ENCODE measurements around the gene COL24A1. TPM values are rescaled to one million over a fixed set of nuclear protein-coding genes. Genes with fewer than 3 reads are reported as not detected.

COL24A1 gene
- 0.28 TPM for polyA plus RNA-seq (2013, experiment 1 of 2; ENCODE audit: insufficient read length)
- 0.25 TPM for polyA plus RNA-seq (2013, experiment 2 of 2; ENCODE audit: insufficient read length)

DNA sequence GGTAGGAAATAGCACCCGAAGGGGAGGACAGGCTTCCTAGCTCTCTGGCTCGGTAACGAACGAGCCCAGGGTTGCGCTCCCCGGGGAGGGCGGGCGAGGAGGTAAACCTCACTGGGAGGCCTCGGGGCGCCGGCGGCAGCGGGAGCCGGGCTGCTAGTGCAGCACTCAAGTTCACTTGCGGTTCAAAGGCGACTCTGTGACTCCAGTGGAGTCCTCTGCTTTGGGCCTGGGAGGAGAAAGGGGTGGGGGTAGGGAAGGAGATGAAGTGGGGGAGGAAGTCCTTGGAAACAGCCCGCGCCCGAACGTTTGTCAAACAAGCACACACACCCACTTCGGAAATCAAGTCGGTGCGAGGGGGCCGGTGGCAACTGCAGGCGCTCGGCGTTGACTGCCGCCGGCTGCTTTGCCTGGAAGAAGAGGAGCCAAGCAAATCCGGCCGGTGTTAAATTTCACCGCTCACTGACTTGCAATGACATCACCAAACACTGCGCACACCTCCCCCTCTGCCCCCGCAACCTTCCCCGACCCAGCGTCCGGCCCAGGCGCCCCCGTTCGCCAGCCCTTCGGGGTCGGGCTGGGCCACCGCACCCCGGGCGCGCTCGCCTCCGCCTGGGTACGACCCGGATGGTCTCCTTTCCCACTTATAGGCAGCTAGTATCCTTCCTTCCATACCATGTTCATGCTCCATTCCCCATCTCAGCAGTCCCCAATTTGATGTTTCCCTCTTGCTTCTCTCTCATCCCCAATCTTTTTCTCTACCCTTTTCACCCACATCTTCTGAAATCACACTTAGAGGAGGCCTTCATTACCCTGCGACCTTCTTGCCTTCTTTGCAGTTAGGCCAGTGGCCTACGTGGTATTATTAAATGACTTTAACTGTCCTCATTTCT lies at the start of gene COL24A1:
COL24A1 (minus strand) TSS at position 207 of the 890 bp plus-strand sequence. CDS start 376 bp downstream, outside the sequence.
- peak; percentile 61 for DNase-seq

DNA sequence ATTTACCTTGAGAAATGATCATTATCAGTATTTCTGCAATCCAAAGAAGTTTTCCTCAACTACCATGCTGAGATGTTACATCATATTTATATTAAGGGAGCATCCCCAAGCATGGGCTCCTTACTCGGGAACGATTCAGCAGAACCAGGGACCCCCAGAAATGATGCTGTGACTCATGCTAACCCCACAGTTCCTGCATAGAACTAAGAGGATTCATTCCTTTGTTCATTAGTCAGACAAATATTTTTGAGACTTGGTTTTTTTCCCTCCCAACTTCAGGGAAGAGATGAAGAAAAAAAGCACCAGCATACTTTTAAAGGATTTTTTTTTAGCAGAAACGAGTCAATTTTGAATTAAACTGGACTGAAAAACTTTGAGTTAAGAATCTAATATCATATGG lies 49.2 kb upstream of the COL24A1 start:
- DNase-seq, result peak; percentile 70

DNA sequence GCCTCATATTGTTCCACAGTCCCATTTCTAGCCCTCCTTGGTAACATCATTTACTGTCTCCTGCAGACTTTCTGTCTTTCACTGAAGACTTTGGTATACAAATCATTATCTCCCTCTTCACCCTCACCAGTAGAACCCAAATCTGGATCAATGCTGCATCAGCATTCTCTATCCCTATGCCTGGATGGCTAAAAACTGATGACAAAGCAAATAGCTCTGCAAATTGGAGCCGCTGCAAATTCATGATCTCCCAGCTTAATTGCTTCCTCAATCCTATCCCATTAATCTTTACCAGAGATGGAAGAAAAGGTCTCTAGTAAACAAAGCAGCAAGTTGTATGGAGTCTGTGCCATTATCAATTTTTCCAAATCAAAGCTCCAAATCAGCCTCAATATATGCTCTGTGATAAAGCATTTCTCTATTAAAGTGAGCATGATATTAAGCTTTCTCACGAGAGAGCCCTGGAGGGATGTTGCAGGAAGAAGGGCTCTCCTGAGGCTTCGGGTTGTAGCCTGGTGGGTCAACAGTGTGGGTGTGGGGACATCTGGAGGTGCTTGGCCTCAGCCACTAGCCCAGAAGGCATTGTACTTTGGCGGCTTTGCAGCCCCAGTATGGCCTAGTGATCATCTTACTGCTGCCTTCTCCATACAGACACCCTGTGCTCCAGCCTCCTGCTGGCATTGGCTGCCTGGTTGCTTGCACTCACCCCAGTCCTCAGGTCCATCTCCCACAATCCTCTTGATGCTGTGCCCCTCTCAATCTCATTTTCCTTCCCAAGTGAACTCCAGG lies 46.2 kb upstream of the COL24A1 start:
- DNase-seq, result no peak

DNA sequence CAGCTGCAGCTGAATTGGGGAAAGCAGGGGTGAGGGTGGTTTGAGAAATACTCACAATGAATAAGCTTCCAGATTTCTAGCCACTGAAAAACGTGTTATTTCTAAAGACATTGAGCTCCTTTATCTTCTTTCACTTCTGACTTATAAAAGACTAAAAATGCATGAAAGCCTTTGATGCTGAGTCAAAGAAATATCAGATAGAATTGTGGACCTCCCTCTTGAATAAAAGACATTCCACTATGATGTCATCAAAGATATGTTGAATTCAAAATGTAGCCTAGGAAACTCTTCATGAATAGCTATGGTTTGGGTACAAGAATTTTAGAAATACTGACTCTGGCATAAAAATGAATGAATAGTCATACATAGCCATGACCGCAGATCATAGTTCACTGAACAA lies 44.7 kb upstream of the COL24A1 start:
- DNase-seq, result peak; percentile 62

DNA sequence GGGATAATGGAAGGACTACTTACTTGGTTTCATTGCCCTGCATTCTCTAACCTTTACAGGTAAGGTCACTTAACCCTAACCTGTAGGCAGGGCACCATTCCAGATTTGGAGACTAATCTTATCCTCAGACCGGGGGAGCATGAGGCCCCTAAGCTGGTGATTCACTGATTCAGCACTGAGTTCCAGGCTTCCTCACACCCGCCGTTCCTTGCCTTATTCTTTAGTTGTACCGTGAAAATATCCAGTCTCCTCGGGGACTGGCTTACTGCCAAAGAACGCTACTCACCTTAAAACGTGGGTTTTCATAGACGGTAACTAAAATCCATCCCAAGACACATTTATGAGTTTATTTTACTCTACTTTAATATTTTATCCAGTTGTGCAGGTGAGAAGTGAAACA lies 44.3 kb upstream of the COL24A1 start:
- DNase-seq, result no peak

DNA sequence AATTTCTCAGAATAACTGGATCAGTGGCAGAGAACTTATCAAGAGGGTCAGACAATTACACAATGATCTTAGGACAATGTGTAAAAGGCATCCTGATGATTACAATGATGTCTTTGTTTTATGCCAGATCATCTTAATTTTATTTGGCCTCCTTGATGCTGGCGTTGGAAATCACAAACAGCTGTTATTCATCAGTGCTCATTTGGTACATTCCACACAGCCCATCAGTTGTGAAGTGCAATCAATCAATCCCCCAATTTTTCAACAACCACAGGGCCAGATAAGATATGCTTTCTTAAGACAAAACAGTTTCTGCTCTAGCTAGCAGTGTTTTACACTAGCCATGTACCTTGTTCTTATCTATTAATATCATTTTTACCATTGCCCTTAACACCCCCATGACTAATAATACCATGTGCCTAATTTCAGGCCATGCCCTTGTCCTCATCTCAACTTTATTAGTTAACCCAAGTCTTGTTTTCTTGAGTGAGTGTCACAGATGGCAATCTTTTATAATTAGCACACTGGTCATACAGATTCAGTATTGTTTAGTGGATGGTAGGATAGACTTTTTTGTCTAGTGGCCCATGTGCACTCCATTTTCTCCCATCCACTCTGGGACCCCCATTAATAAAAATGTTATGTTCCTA lies 40.8 kb upstream of the COL24A1 start:
- no peak for DNase-seq

DNA sequence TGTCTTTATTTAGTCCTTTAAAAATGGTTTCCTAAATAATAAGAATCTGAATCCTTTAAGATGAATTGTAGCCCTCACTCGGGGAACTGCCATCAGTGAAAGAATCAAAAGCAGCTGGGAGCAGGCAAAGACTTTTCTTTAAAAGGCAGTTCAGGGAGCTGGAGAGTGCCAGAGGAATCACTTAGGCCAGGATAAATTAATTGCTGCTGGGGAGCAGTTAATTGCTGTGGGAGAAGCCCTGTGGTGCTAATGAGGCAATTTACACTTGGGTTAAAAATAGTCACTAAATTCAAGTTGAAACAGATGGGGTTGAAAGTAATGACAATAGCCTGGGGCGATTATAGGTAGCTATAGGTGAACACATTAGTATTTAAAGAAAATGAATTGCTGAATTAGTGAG lies 38.7 kb upstream of the COL24A1 start:
- DNase-seq, result no peak

DNA sequence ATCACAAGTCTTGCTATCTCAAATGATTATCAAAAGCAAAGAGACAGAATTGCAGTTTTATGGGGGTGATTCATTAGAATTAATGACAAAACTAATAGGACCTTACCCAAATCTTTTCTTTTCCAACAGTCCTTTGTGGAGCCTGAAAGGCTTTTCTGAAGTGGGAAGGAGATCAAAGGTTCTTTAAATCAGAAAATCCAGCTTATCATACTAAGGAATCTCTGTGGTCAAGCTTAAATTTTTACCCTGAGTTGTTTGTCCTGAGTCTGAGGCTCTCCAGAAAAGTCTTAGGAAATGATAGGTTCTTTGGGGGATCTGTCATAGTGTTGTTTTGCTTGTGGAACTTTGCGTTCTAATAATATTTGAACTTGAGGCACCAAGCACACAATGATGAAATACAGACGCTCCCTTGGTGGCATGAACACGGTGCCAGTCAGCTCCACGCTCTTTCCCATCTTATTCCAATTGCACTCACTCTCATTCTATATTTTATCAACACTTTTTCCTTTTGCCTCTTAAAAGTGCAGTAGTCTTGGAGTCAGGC lies 38.0 kb upstream of the COL24A1 start:
- DNase-seq, result no peak

DNA sequence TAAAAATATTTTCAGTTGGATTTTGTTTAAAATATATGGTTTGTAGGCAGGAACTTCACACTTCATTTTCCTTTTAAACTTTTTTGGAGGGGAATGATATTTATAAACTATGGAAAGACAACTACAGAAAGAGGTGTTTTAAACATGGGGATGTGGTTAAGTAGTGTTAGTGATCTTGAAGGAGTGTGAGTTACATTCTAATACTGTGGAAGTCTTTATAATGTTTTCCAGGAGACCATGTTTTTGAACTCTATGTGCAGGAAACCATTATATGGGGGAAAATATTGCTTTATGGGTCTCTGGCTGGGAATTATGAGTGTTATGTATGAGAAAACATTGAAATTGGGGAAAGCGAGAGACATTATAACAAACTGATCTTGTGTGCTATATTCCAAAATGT lies 35.8 kb upstream of the COL24A1 start:
- no peak for DNase-seq

DNA sequence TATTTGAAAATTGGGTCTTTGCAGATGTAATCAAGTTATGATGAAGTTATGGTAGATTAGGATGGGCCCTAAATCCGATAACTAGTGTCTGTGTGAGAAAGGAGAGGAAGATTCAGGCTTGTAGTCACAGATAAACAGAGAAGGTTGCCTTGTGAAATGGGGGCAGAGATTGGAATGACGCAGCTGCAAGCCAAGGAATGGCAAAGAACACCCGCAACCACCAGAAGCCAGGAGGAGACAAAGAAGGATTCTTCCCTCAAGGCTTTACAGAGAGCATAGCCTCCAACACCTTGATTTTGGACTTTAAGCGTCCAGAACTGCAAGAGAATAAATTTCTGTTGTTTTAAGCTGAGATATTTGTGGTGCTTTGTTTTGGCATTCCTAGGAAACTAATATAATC lies 35.4 kb upstream of the COL24A1 start:
- no peak for DNase-seq

DNA sequence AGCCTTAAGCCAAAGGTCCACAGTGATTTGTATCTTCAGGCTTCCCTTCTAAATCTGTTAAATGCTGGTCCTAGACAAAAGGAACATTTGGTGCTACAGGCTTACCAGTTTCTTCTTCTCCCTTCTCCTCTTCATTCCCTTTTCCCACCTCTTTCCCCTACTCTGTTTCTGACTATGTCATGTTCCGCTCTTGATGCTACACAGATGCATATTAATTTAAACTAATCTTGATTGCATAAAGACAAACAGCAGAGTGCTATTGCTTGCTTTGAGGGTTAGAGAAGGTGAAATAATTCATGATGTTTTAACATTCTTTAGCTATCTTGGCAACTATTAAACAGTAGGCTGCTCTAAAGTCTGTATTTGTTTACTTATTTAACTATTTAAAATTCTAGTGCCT lies 34.3 kb upstream of the COL24A1 start:
- no peak for DNase-seq

DNA sequence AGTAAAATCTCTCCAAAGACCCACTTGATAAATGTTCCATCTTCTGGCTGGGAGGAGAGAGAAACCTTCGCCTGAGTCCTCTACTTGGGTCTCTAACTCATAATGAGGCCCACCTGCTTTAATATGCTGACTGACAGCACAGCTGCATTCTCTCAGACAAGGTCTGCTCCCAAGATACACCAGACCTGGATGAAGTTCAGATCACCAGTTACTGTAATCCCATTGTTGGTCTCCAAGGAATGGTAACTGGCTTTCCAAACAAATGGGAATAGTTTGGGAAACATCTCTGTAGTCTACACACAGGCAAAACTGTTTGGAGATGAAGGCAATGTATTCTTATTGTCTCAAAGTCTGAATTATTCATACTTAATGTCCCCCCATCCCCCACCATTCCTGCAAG lies 27.9 kb upstream of the COL24A1 start:
- no peak for DNase-seq

DNA sequence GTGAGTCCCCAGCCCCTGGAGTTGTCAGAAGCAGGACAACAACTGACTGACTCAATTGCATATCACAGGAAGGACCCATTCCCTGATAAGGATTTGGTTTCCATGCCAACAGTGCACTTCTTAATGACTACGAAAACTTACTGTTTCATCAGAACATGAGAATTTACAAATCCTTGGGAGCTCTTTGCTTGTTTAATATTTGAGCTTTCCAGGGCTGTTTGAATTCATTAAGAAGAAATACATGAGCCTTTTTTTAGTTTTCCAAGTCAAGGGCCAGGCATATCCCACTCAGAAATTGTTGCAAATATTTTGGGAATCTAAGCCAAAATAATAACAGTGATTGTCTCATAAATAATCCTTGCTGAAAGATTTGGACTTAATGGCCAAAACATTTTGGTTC lies 27.2 kb upstream of the COL24A1 start:
- DNase-seq, result peak; percentile 23

DNA sequence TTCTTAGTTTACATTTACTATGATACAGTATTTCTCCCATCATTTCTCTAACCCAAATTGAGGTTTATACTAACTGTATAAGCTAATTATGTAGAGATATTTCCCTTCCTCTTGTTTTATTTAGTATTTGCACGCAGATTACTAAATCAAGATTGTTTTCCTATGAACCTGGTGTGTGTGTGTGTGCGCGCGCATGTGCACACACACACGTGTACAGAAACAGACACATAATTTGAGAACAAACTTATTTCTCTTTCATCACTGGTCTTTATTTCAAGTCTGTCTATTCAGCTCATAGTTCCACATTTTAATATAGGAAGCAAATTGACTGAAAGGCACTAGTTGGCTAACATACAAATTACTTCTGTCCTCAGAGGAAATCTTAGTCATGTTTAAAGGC lies 19.7 kb upstream of the COL24A1 start:
- no peak for DNase-seq

DNA sequence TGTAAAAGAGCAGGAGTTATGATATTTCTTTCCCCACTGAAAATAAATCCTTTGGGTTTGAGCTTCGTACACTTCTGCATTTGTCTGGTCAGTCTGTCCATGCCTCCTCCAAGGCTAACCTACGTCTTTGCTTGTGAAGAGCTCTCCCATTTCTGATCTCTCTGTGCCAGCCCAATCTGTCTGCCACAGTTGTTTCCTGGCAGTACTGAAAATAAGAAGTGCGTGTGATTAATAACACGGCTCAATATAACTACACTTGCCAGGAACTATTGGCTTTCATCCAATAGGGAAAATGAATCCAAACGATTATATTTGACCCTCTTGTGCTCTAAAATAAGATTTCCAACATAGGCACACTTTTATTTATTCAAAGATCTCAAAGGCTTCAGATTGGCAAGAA lies 19.2 kb upstream of the COL24A1 start:
- DNase-seq, result no peak

DNA sequence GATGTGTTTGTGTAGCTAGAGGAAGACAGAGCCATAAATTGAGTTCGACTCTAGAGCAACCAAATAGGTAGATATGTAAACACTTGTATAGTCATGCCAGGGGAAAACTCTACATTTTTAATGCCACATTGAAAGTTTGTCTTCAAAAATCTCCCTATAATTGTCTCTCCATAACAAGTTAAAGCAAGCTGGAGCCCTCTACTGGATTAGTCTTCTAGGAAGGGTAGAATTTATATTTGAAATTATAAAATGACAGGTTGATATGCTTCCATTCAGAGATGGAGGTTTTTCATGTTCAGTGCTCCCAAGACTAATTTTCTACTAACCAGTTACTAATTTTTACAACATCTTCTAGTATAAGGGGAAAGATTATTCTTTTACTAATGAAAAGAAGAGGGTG lies 13.1 kb upstream of the COL24A1 start:
- peak; percentile 15 for DNase-seq

DNA sequence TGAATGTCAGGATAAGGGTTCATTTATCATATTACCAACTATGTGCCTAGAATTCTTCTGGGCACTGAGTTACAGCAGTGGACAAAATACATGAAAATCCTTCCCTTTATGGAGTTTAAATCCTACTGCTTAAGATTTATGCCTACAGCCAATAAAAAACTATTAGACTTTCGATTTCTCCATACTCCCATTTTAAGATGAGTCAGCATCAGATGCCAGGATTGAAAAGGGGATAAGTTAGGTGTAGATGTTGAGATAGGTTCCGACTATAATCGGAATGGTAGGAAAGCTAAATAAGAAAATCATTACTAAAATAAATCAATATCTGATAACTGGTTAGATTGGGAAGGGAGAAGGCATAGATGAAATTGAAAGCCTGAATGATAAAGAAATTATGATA lies 3.2 kb upstream of the COL24A1 start:
- DNase-seq, result no peak

DNA sequence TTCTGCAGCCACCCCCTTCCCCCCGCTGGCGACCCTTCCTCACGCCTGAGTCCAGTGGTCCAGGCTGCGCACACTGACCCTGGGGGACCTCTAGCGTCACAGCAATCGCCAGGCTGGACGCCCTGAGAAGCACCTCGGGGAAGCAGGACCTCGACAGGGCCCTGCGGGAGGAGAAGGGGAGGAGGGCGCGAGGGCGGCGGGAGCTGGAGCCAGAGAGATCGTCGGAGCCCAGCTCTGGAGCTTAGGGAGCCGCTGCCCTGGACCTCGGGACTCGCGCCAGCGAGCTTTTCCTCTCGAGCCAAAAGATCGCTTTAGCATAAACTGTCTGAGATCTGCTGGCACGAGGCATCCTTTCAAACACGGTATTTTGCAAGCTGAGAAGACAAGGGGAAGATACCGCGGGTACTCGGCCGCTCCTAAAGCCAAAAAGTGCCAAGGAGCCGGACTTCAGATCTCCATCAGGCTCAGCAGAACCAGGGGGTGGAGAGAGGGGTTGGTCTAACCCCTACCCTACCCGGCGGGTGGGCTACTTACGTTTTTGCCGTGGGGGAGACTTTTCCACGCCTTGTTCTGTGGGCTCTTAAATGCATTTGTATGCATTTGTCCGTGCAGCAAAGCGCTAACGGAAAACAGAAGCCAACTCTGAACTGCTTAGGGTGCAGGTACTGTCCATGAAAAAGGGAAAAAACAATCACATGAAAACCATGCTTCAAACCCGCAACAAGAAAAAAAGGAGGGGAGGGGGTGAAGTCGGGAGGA lies 586 bp downstream of the COL24A1 start:
- DNase-seq, result peak; percentile 36

DNA sequence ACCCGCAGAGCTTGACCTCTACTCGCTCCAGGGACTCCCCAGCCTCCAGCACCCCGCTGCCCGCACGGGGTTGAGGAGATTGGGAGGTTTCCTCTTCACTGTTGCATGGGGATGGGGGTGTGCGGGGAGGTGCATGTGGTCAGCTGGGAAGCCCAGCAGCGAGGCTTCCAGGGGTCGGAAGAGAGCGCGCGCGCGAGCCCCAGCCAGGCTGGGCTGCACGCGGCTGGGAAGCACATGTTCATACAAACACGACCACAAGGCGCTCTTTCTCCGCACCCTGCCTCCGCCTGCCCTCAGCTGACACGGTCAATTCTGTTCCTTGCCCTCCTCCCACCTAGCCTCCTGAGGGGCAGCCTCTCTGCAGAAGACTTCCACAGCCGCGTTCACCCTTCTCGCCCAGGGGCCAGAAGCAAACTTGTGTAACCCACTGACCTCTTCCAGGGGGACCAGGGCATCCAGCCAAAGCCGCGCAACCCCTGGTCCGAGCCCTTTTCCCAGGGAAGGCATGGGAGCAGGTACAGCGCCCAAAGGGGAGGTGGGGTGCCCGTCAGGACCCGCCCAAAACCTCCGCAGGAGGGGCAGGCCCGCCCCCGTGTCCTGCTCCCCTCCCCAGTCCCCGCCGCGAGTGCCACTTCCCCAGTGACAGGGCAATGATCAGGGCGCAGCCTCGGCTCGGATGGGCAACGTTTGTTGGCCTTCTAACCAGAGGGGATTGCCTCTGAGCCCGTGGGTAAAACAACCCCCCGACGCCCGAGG lies 1.3 kb downstream of the COL24A1 start:
- peak; percentile 34 for DNase-seq

DNA sequence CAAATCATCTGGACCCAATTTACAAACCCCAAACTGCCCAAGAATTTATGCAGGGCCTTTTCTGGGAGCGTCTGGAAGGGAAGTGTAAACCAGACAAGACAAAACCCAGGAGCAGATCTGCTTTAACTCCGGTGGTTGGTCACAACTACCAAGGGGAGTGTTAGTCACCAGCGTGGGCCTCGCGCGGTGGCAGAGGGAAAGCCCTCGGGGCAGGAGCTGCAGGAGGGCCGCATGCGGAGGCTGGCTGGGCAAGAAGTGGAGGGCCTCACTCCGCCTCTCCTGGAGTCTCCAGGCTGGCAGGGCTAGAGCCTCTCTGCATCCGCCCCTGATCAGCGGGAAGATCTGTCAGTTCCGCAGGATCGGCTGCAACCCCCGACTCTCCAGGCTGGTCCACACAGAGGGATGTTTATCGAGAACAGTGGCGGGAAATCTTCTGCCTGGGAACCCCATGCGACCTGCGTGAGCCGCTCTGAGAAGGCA lies 2.0 kb downstream of the COL24A1 start:
- DNase-seq, result peak; percentile 85

DNA sequence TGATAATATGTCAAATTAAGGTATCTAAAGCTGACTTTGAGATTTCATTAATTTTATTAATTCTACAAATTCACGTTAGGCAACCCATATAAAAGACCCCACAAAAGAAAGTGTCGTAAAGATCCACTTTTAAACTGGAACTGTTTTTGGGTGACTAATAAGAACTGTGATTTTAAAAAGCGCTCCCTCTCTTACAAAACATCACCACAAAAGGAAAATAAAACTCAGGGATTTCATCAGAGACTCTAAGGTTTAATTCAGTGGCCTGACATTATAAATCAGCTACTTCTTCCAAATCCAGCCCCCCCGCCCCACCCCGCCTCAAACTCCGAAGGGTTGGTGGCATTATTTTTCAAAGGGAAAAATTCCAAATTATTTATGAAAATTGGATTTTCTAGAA lies 2.7 kb downstream of the COL24A1 start:
- DNase-seq, result no peak
